ENCODE data around the gene MICU2.
"Not testable (repeated sequence)": the region's sequence is repeated elsewhere in the genome, so short reads cannot be mapped to it uniquely, and the experiment has no call there.

The MICU2 gene

DNA sequence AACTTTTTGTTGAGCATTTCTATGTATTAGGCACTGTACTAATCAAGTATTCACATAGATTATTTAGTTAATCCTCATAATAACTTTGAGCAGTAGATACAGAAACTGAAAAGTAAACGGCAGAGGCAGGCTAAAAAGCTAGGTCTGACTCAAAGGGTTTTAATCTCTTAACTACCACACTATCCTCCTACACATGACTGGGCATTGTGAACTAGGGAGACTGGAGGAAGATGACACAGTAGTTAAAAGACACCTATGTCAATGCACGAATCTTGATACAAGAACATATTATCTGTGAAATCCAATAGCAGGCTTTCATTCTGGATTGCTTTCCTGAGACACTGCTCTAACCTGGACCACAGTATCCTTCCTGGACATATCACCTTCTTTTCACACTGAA, 36.3 kb downstream of the MICU2 start:
- Histone ChIP-seq H3K36me3 (peaks cover 13% of the 10 kb centered on the region), H3K27me3 (ENCODE audit: insufficient read depth, low read depth, severe bottlenecking) (no peaks in the 10 kb centered on the region), H3K4me3 (ENCODE audit: low read depth, low read length) (no peak overlapping the region), H3K9me3 (ENCODE audit: severe bottlenecking) (no peaks in the 10 kb centered on the region), H3K27ac (no peak overlapping the region)
- DNase-seq = no peak
- TF ChIP-seq, protein P1, sequence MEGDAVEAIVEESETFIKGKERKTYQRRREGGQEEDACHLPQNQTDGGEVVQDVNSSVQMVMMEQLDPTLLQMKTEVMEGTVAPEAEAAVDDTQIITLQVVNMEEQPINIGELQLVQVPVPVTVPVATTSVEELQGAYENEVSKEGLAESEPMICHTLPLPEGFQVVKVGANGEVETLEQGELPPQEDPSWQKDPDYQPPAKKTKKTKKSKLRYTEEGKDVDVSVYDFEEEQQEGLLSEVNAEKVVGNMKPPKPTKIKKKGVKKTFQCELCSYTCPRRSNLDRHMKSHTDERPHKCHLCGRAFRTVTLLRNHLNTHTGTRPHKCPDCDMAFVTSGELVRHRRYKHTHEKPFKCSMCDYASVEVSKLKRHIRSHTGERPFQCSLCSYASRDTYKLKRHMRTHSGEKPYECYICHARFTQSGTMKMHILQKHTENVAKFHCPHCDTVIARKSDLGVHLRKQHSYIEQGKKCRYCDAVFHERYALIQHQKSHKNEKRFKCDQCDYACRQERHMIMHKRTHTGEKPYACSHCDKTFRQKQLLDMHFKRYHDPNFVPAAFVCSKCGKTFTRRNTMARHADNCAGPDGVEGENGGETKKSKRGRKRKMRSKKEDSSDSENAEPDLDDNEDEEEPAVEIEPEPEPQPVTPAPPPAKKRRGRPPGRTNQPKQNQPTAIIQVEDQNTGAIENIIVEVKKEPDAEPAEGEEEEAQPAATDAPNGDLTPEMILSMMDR (IDR thresholded peaks at IDR 0.05; ENCODE audit: low read depth, low read length) = no peak

GRCh38 chr13:21557995-21558394, 46.0 kb downstream of the MICU2 start:
- DNase-seq = peak; percentile 24
- Histone ChIP-seq H3K4me3 (ENCODE audit: low read depth, low read length) (no peak overlapping the region), H3K36me3 (no peaks in the 10 kb centered on the region), H3K27ac (no peak overlapping the region), H3K27me3 (ENCODE audit: insufficient read depth, low read depth, severe bottlenecking) (no peaks in the 10 kb centered on the region), H3K9me3 (ENCODE audit: severe bottlenecking) (no peaks in the 10 kb centered on the region)
- TF ChIP-seq, protein P1 (IDR thresholded peaks at IDR 0.05; ENCODE audit: low read depth, low read length) = peak; percentile 52; the same call in 1 of the 2 replicates

GRCh38 chr13:21556051-21556450, 47.9 kb downstream of the MICU2 start:
- Histone ChIP-seq H3K36me3 (no peaks in the 10 kb centered on the region), H3K27me3 (ENCODE audit: insufficient read depth, low read depth, severe bottlenecking) (no peaks in the 10 kb centered on the region), H3K27ac (no peak overlapping the region), H3K4me3 (ENCODE audit: low read depth, low read length) (no peak overlapping the region), H3K9me3 (ENCODE audit: severe bottlenecking) (no peaks in the 10 kb centered on the region)
- TF ChIP-seq, protein P1 (IDR thresholded peaks at IDR 0.05; ENCODE audit: low read depth, low read length) = no peak
- DNase-seq = no peak

DNA sequence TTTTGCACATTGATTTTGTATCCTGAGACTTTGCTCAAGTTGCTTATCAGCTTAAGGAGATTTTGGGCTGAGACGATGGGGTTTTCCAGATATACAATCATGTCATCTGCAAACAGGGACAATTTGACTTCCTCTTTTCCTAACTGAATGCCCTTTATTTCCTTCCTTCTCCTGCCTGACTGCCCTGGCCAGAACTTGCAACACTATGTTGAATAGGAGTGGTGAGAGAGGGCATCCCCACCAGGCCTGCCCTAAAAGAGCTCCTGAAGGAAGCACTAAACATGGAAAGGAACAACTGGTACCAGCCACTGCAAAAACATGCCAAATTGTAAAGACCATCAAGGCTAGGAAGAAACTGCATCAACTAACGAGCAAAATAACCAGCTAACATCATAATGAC, 50.7 kb downstream of the MICU2 start:
- H3K4me3 ChIP-seq (ENCODE audit: low read depth, low read length); DNase-seq; H3K36me3 ChIP-seq; H3K9me3 ChIP-seq (ENCODE audit: severe bottlenecking); H3K27ac ChIP-seq; H3K27me3 ChIP-seq (ENCODE audit: insufficient read depth, low read depth, severe bottlenecking): not testable (repeated sequence)

- DNase-seq = no peak
- TF ChIP-seq, protein P1 (IDR thresholded peaks at IDR 0.05; ENCODE audit: low read depth, low read length) = no peak
- no peaks in the 10 kb centered on the region for H3K27me3 ChIP-seq (ENCODE audit: insufficient read depth, low read depth, severe bottlenecking)
Measured at GRCh38 chr13:21550918-21551317, 53.1 kb downstream of the MICU2 start.

DNA sequence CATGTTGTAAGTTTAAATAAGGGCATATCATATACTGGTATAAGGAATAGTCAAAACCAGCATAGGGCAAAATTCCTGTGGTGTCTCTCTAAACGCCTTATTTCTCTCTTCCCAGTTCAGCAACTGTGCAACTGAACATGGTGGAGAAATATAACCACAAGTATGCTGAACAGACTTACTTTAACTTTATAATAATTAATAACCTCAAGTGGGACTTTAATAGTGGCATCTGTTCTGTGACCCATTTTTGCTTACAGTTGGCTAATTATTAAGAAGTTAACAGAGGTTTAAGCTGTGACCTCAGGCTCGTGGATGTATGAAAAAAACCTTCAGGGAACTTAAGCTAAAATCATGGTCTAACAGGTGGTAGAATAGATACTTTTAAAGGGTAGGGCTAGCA, 54.3 kb downstream of the MICU2 start:
- DNase-seq = no peak
- no peaks in the 10 kb centered on the region for H3K27me3 ChIP-seq (ENCODE audit: insufficient read depth, low read depth, severe bottlenecking)
- H3K9me3 ChIP-seq (ENCODE audit: severe bottlenecking) = no peaks in the 10 kb centered on the region
- H3K4me3 ChIP-seq (ENCODE audit: low read depth, low read length) = no peak overlapping the region
- no peak overlapping the region for H3K27ac ChIP-seq
- TF ChIP-seq, protein P1 (IDR thresholded peaks at IDR 0.05; ENCODE audit: low read depth, low read length) = no peak
- no peaks in the 10 kb centered on the region; the same call in none of the 2 replicates for H3K36me3 ChIP-seq

More at GRCh38 chr13:21550918-21551317, 53.1 kb downstream of the MICU2 start:
- Histone ChIP-seq H3K9me3 (ENCODE audit: severe bottlenecking) (no peaks in the 10 kb centered on the region), H3K27ac (no peak overlapping the region), H3K4me3 (ENCODE audit: low read depth, low read length) (no peak overlapping the region), H3K36me3 (no peaks in the 10 kb centered on the region; the same call in none of the 2 replicates)
